ENCODE data around the gene CDC42BPG. TPM values are rescaled to one million over a fixed set of nuclear protein-coding genes. Genes with fewer than 3 reads are reported as not detected.

CDC42BPG gene
- polyA plus RNA-seq, 1 donor: 1.0 TPM

GRCh38 chr11:64864473-64865285 is 20.2 kb upstream of the CDC42BPG start:
- peak; percentile 79 for DNase-seq

GRCh38 chr11:64864135-64864472 is 19.7 kb upstream of the CDC42BPG start:
- no peak for DNase-seq

GRCh38 chr11:64863391-64864060 is 19.1 kb upstream of the CDC42BPG start:
- DNase-seq: no peak

GRCh38 chr11:64862987-64863390 is 18.5 kb upstream of the CDC42BPG start:
- no peak for DNase-seq

GRCh38 chr11:64861227-64861975 is 16.9 kb upstream of the CDC42BPG start:
- no peak for DNase-seq

GRCh38 chr11:64859542-64860414 is 15.3 kb upstream of the CDC42BPG start:
- no peak for DNase-seq

- no peak for DNase-seq
Measured at GRCh38 chr11:64858467-64859263, 14.2 kb upstream of the CDC42BPG start.

GRCh38 chr11:64857485-64857884 is 13.0 kb upstream of the CDC42BPG start:
- DNase-seq: no peak

- DNase-seq: no peak
Measured at GRCh38 chr11:64856382-64857227, 12.2 kb upstream of the CDC42BPG start.

- DNase-seq: no peak
Measured at GRCh38 chr11:64855596-64856304, 11.3 kb upstream of the CDC42BPG start.

GRCh38 chr11:64854534-64855502 is 10.4 kb upstream of the CDC42BPG start:
- no peak for DNase-seq

GRCh38 chr11:64854157-64854533 is 9.7 kb upstream of the CDC42BPG start:
- DNase-seq: no peak

- DNase-seq: no peak
Measured at GRCh38 chr11:64853709-64854108, 9.3 kb upstream of the CDC42BPG start.

GRCh38 chr11:64852804-64853509 is 8.5 kb upstream of the CDC42BPG start:
- DNase-seq: no peak

- DNase-seq: no peak
Measured at GRCh38 chr11:64851831-64852351, 7.4 kb upstream of the CDC42BPG start.

- DNase-seq: no peak
Measured at GRCh38 chr11:64850979-64851567, 6.6 kb upstream of the CDC42BPG start.

- no peak for DNase-seq
Measured at GRCh38 chr11:64849598-64850356, 5.3 kb upstream of the CDC42BPG start.
